A673 (cell line): ENCODE results near the gene ARHGEF7. TPM values are rescaled to one million over a fixed set of nuclear protein-coding genes. Genes with fewer than 3 reads are reported as not detected.

ENCODE experiments used
- BruUV-seq: library from RNA; stranded (reverse); fragments of 400-500 nt; replicated peaks from 2 replicates; lab custom pipeline; 2021; lab: Mats Ljungman, UMichigan
- CTCF ChIA-PET: fragments of 300-600 bp; sonication (Branson Sonifier 250); formaldehyde crosslinking; loops from one replicate; lab custom pipeline; 2022; ENCODE audit warnings: antibody characterized with exemption; lab: Charles Lee
- POLR2A ChIA-PET: fragments of 300-600 bp; sonication (Branson Sonifier 250); formaldehyde crosslinking; loops from one replicate; lab custom pipeline; 2022; ENCODE audit warnings: antibody characterized with exemption; ENCODE audit not compliant: low non-redundant PET; lab: Charles Lee
- DNase-seq: peaks from one replicate; pipeline ENCODE4 v3.0.0-alpha.2; 2015; ENCODE audit warnings: low spot score
- H3K27ac ChIP-seq: fragments of 200-600 bp; sonication (generic); 2 replicates; pipeline ENCODE4 v1.5.1; 2016; ENCODE audit warnings: mixed run types, low read depth, mild to moderate bottlenecking, mixed read lengths, antibody characterized with exemption, low read length; ENCODE audit not compliant: poor library complexity, severe bottlenecking
- H3K27me3 ChIP-seq: fragments of 200-600 bp; sonication (generic); replicated peaks from 2 replicates; pipeline ENCODE4 v1.6.1; 2017; ENCODE audit warnings: mixed run types, low read depth, mild to moderate bottlenecking, mixed read lengths, antibody characterized with exemption, low read length; ENCODE audit not compliant: insufficient read depth, poor library complexity
- H3K36me3 ChIP-seq: fragments of 200-600 bp; sonication (generic); 2 replicates; pipeline ENCODE4 v1.6.1; 2016; ENCODE audit warnings: mixed run types, mild to moderate bottlenecking, mixed read lengths, antibody characterized with exemption, low read length; ENCODE audit not compliant: insufficient read depth, poor library complexity, severe bottlenecking
- H3K4me1 ChIP-seq: fragments of 200-600 bp; sonication (generic); 2 replicates; pipeline ENCODE4 v1.6.1; 2017; ENCODE audit warnings: mixed run types, mild to moderate bottlenecking, mixed read lengths, antibody characterized with exemption, low read length; ENCODE audit not compliant: insufficient read depth, poor library complexity, severe bottlenecking
- H3K4me3 ChIP-seq: fragments of 200-600 bp; sonication (generic); 2 replicates; pipeline ENCODE4 v1.5.1; 2016; ENCODE audit warnings: low read depth, mixed run types, mild to moderate bottlenecking, mixed read lengths, low read length; ENCODE audit not compliant: poor library complexity, severe bottlenecking
- H3K9me3 ChIP-seq: fragments of 200-600 bp; sonication (generic); 2 replicates; pipeline ENCODE4 v1.6.1; 2016; ENCODE audit warnings: mixed run types, low read depth, mild to moderate bottlenecking, mixed read lengths, antibody characterized with exemption, low read length; ENCODE audit not compliant: poor library complexity, severe bottlenecking
- CTCF ChIP-seq: fragments of 300-800, 200-600 bp; sonication (generic); conservative IDR thresholded peaks from 2 replicates; pipeline ENCODE4 v1.5.1; 2017; ENCODE audit warnings: low read depth, mild to moderate bottlenecking, antibody characterized with exemption, low read length, moderate library complexity, mixed read lengths
- EZH2 ChIP-seq: fragments of 200-600 bp; sonication (generic); IDR thresholded peaks from 2 replicates; pipeline ENCODE4 v1.6.1; 2017; ENCODE audit warnings: borderline replicate concordance, low read depth, mild to moderate bottlenecking, mixed read lengths, antibody characterized with exemption, low read length; ENCODE audit not compliant: poor library complexity, severe bottlenecking
- intact Hi-C: fragments of 100-400 bp; cut with micrococcal nuclease; formaldehyde crosslinking; loops from one replicate; pipeline ENCODE4 v1.10.0; 2022; ENCODE audit not compliant: unreplicated experiment
- total RNA-seq: library from RNA; stranded (reverse); gene quantifications from 2 replicates; pipeline ENCODE4 v1.2.3, GENCODE V29; 2021

The ARHGEF7 gene
- total RNA-seq, 1 experiment from 2014 or later: 39.9 TPM

GRCh38 chr13:111171629-111172028, 56.5 kb downstream of the ARHGEF7 start:
- BruUV-seq: no TSS peak
- H3K27ac ChIP-seq: no peak overlapping the region
- no peak for DNase-seq
- H3K36me3 ChIP-seq: no peaks in the 10 kb centered on the region
- CTCF ChIA-PET: no interaction called here
- intact Hi-C loops: no loop called here
- no peaks in the 10 kb centered on the region for H3K9me3 ChIP-seq
- no peak for TF ChIP-seq EZH2
- no peak for TF ChIP-seq CTCF
- POLR2A ChIA-PET: no interaction called here
- H3K4me3 ChIP-seq: no peak overlapping the region
- H3K4me1 ChIP-seq: no peaks in the 10 kb centered on the region
- H3K27me3 ChIP-seq: no peaks in the 10 kb centered on the region

GRCh38 chr13:111174377-111175114, 59.4 kb downstream of the ARHGEF7 start:
- Histone ChIP-seq H3K27me3 (no peaks in the 10 kb centered on the region), H3K4me1 (no peaks in the 10 kb centered on the region), H3K4me3 (no peak overlapping the region), H3K9me3 (no peaks in the 10 kb centered on the region), H3K36me3 (no peaks in the 10 kb centered on the region), H3K27ac (no peak overlapping the region)
- DNase-seq: no peak
- POLR2A ChIA-PET: no interaction called here
- TF ChIP-seq CTCF: no peak
- no peak for TF ChIP-seq EZH2
- CTCF ChIA-PET: no interaction called here
- intact Hi-C loops: no loop called here
- no TSS peak for BruUV-seq

GRCh38 chr13:111175372-111175771, 60.3 kb downstream of the ARHGEF7 start:
- TF ChIP-seq CTCF: no peak
- TF ChIP-seq EZH2: no peak
- no peaks in the 10 kb centered on the region for H3K9me3 ChIP-seq
- H3K27me3 ChIP-seq: no peaks in the 10 kb centered on the region
- DNase-seq: no peak
- intact Hi-C loops: no loop called here
- CTCF ChIA-PET: no interaction called here
- no TSS peak for BruUV-seq
- POLR2A ChIA-PET: no interaction called here
- no peaks in the 10 kb centered on the region for H3K36me3 ChIP-seq
- no peak overlapping the region for H3K4me3 ChIP-seq
- H3K4me1 ChIP-seq: no peaks in the 10 kb centered on the region
- H3K27ac ChIP-seq: no peak overlapping the region
